Spleen (tissue), 11 donors: ENCODE measurements around the gene IHH. TPM values are rescaled to one million over a fixed set of nuclear protein-coding genes. Genes with fewer than 3 reads are reported as not detected.

Experiments used
- DNase-seq: peaks from one replicate; pipeline ENCODE4 v3.0.0-alpha.2; 2020
- H3K27ac ChIP-seq, 8 donors: fragments of 200-600 bp; sonication (generic) in 7 of 8; 1 replicate in 4 of 8; 2 replicates in 4 of 8; pipeline versions ENCODE4 v1.5.0 to v1.8.0; 2016 to 2021; ENCODE audit warnings: inconsistent platforms in 4 of 8, mild to moderate bottlenecking in 4 of 8, moderate library complexity in 1 of 8
- H3K27me3 ChIP-seq, 7 donors: fragments of 200-600 bp; sonication (generic) in 6 of 7; replicated peaks in 1 of 7; 1 replicate in 4 of 7; 2 replicates in 3 of 7; pipeline versions ENCODE4 v1.5.0 to v1.8.0; 2016 to 2021; ENCODE audit warnings: inconsistent platforms in 3 of 7, mild to moderate bottlenecking in 1 of 7
- H3K36me3 ChIP-seq, 6 donors: fragments of 200-600 bp; sonication (generic) in 5 of 6; 1 replicate in 4 of 6; 2 replicates in 2 of 6; pipeline versions ENCODE4 v1.5.0 to v1.8.0; 2016 to 2021; ENCODE audit warnings: inconsistent platforms in 2 of 6
- H3K4me1 ChIP-seq, 6 donors: fragments of 200-600 bp; sonication (generic) in 5 of 6; 1 replicate in 3 of 6; 2 replicates in 3 of 6; pipeline versions ENCODE4 v1.5.0 to v1.8.0; 2016 to 2021; ENCODE audit warnings: inconsistent platforms in 3 of 6
- H3K4me3 ChIP-seq, 8 donors: fragments of 200-600 bp; sonication (generic) in 7 of 8; 1 replicate in 4 of 8; 2 replicates in 4 of 8; pipeline versions ENCODE4 v1.5.0 to v1.8.0; 2016 to 2021; ENCODE audit warnings: inconsistent platforms in 4 of 8, mild to moderate bottlenecking in 4 of 8, moderate library complexity in 2 of 8
- H3K9me3 ChIP-seq, 8 donors: fragments of 200-600 bp; sonication (generic) in 7 of 8; 1 replicate in 4 of 8; 2 replicates in 4 of 8; pipeline versions ENCODE4 v1.5.0 to v1.8.0; 2016 to 2021; ENCODE audit warnings: inconsistent platforms in 4 of 8
- CTCF ChIP-seq, 11 experiments: fragments of 200-600 bp in 7 of 11; fragments of 450-650 bp in 4 of 11; sonication (generic) in 4 of 11; IDR thresholded peaks in 8 of 11; conservative IDR thresholded peaks in 3 of 11; 1 replicate in 7 of 11; 2 replicates in 4 of 11; pipeline versions ENCODE4 v1.4.0 to v1.8.0; 2016 to 2021; ENCODE audit warnings: antibody characterized with exemption in 11 of 11, inconsistent platforms in 4 of 11, mild to moderate bottlenecking in 1 of 11
- POLR2A ChIP-seq, 3 donors: fragments of 450-650 bp; IDR thresholded peaks; one replicate each; pipeline ENCODE4 v1.5.1; 2017; ENCODE audit warnings: antibody characterized with exemption in 3 of 3, mild to moderate bottlenecking in 1 of 3
- POLR2AphosphoS5 ChIP-seq, 3 donors: sonication (generic); formaldehyde crosslinking; IDR thresholded peaks; one replicate each; pipeline ENCODE4 v1.5.1; 2017; ENCODE audit warnings: antibody characterized with exemption in 3 of 3
- WGBS, 5 donors: extraction: QIAGEN DNeasy Blood & Tissue Kit in 3 of 5; methylation state at CpG; one replicate each; pipeline versions ENCODE4 v1.1.5 to v1.1.7; 2013 to 2018; 5-methylcytosine and 5-hydroxymethylcytosine counted together
- intact Hi-C: fragments of 100-400 bp; cut with DNase I; formaldehyde crosslinking; loops from one replicate; pipeline ENCODE4 v1.15.0; 2023; ENCODE audit warnings: low total_unique reads
- polyA plus RNA-seq, 3 donors: library from polyadenylated mRNA; stranded (reverse); fragments of 200-250 nt; gene quantifications; one replicate each; pipeline ENCODE4 v1.2.1, GENCODE V29; 2013
- total RNA-seq, 7 donors: library from RNA; depleted of rRNA in 3 of 7; stranded (reverse); fragments of >200 nt in 3 of 7; fragmentation: NEBNext Ultra II Directional in 4 of 7; extraction: Animal tissue kit (Norgen Biotek cat#: 25700) in 4 of 7; gene quantifications; one replicate each; pipeline versions ENCODE4 v1.1.0 to v1.2.1, GENCODE V29; 2016 to 2021
- donor health status: healthy with polysubstance abuse.
- donor health status: DM: no; HTN: no; CAD: no; lungs with moderate emphysema.
- donor health status: DM: no; HTN: no; CAD: no.
- donor health status: Bipolar disorder and iron deficiency.
- donor health status: healthy.
- donor health status: DM: no; HTN: no; CAD: no.
- donor health status: DM: yes; HTN: yes; CAD: no.

Gene IHH
- total and polyA plus RNA-seq, 10 donors, result 0.06 to 0.13 TPM; not detected in 8

DNA sequence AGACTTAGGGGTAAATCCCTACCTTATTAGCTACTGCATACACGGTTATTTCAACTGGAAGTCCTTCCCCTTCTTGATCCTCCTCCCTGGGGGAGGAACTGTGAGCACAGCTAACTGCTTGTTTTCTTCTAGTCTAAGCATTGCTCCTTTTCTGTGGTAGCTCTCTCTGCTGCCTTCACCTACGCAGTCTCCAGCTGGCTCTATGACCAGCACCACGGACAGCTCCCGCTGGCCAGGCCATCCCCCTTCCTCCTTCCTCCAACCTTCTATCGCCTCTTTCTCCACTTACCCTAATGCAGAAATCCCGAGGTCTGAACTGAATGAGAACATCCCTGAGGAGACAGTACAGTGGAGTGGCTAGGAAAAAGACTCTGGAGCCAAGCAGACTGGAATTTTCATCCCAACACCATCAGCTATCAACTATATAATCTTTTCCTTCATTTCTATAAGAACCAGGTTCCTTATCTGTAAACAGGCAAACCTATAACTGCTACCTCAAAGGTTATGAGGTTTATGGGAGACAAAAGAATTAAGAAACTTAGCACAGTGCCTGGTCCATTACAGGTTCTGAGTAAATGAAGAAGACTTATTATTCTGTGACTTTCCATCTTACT, 14.7 kb downstream of the IHH start:
- Histone ChIP-seq H3K36me3 (no peaks in the 10 kb centered on the region), H3K27ac (no peak overlapping the region), H3K9me3 (no peaks in the 10 kb centered on the region), H3K4me3 (no peak overlapping the region), H3K4me1 (peaks cover 0 to 7% (median 1%) of the 10 kb centered on the region in 6 donors), H3K27me3 (peaks cover 0 to 96% (median 30%) of the 10 kb centered on the region in 7 donors)
- DNase-seq, result no peak
- intact Hi-C loops, result no loop called here
- 7 to 14% (median 10%) methylated on average over 6 of the region's 6 CpGs for whole genome bisulfite sequencing, 5 donors
- no peak for TF ChIP-seq POLR2A (IDR thresholded peaks at IDR 0.05)
- no peak for TF ChIP-seq POLR2AphosphoS5 (IDR thresholded peaks at IDR 0.05)
- no peak for TF ChIP-seq CTCF (IDR thresholded peaks at IDR 0.05 in 8 of 11, conservative IDR thresholded peaks at IDR 0.05 in 3 of 11)

DNA sequence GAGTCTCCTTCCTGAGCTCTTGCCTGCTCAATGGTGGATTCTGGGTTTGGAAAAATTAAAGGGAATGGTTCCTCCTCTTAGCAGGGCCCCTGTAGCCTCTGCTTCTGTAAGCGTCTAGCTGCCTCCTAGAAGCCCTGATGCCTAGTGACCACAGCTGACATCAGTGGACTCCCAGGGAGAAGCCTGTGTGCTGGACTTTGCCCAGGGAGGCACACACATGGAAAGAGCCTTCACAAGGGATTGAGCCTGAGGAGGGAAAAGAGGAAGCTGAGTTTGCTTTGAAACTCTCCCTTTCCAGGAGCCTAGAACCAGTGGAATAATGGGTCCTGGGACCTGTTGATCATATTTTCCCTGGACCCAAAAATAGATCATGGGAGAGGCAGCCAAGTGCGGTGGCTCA, 18.0 kb downstream of the IHH start:
- intact Hi-C loops, result no loop called here
- TF ChIP-seq POLR2A (IDR thresholded peaks at IDR 0.05) (no peak), POLR2AphosphoS5 (IDR thresholded peaks at IDR 0.05) (no peak), CTCF (IDR thresholded peaks at IDR 0.05 in 8 of 11, conservative IDR thresholded peaks at IDR 0.05 in 3 of 11) (no peak)
- Histone ChIP-seq H3K4me1 (peaks cover 0 to 8% (median 2%) of the 10 kb centered on the region in 6 donors), H3K27ac (no peak overlapping the region), H3K4me3 (no peak overlapping the region), H3K27me3 (peaks cover 0 to 96% (median 40%) of the 10 kb centered on the region in 7 donors), H3K36me3 (no peaks in the 10 kb centered on the region), H3K9me3 (no peaks in the 10 kb centered on the region)
- no peak for DNase-seq
- 65 to 92% (median 75%) methylated on average over 2 of the region's 2 CpGs for WGBS, 5 donors

GRCh38 chr2:219042157-219042556, 18.6 kb downstream of the IHH start:
- intact Hi-C loops, result no loop called here
- H3K27me3 ChIP-seq, result peaks cover 0 to 96% (median 40%) of the 10 kb centered on the region in 7 donors
- H3K4me1 ChIP-seq, result peaks cover 0 to 8% (median 2%) of the 10 kb centered on the region in 6 donors
- H3K36me3 ChIP-seq, result no peaks in the 10 kb centered on the region
- no peak overlapping the region for H3K27ac ChIP-seq
- no peak for DNase-seq
- H3K4me3 ChIP-seq, result no peak overlapping the region
- H3K9me3 ChIP-seq, result no peaks in the 10 kb centered on the region
- 76 to 88% (median 79%) methylated on average over 4 of the region's 4 CpGs for WGBS, 5 donors
- TF ChIP-seq POLR2AphosphoS5 (IDR thresholded peaks at IDR 0.05), result no peak
- no peak for TF ChIP-seq POLR2A (IDR thresholded peaks at IDR 0.05)
- TF ChIP-seq CTCF (IDR thresholded peaks at IDR 0.05 in 8 of 11, conservative IDR thresholded peaks at IDR 0.05 in 3 of 11), result no peak

DNA sequence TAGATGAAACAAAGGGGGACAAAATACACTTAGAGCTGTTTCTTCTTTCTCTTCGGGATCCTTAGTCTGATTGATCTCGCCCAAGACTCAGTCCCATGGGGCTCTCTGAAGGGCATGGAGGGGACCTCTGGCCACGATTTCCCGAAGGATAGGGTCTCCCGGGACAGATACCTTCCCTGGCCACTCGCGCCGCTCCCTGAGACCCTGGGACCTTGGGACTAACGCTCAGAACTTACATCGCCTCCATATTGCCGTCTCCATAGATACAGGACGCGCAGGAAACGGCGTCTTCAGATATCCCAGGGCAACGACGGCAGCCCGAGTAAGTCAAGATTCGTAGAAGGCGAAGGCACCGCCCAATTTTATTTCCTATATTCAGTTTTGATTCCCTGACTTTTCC, 19.5 kb downstream of the IHH start, which contains the start of gene CFAP65:
CFAP65 (minus strand) TSS at position 265 of the 400 bp plus-strand sequence. CDS start 2,468 bp downstream, outside the sequence.
- peaks cover 0 to 96% (median 40%) of the 10 kb centered on the region in 7 donors for H3K27me3 ChIP-seq
- no peaks in the 10 kb centered on the region for H3K9me3 ChIP-seq
- 1 to 6% (median 3%) methylated on average over 21 of the region's 21 CpGs for WGBS, 5 donors
- H3K4me3 ChIP-seq, result peak within 1 kb of the TSS in 6 of 8 donors; percentile 4 to 60 (median 23)
- H3K27ac ChIP-seq, result no peak within 1 kb of the TSS
- intact Hi-C loops, result no loop called here
- no peaks in the 10 kb centered on the region for H3K36me3 ChIP-seq
- peaks cover 0 to 8% (median 2%) of the 10 kb centered on the region in 6 donors for H3K4me1 ChIP-seq
- DNase-seq, result peak; percentile 77
- TF ChIP-seq CTCF (IDR thresholded peaks at IDR 0.05 in 8 of 11, conservative IDR thresholded peaks at IDR 0.05 in 3 of 11) (no peak), POLR2AphosphoS5 (IDR thresholded peaks at IDR 0.05) (no peak), POLR2A (IDR thresholded peaks at IDR 0.05) (no peak)
